ENCODE measurements around the gene FANCD2.

The FANCD2 gene

GRCh38 chr3:10041034-10041433 lies 14.8 kb downstream of the FANCD2 start:
- TF ChIP-seq GATA3 (IDR thresholded peaks at IDR 0.05; ENCODE audit: low read depth, low read length) (no peak), GATA2 (IDR thresholded peaks at IDR 0.05; ENCODE audit: low read depth, low read length) (no peak)

GRCh38 chr3:10047876-10048275 lies 21.6 kb downstream of the FANCD2 start:
- no peak for TF ChIP-seq GATA2 (IDR thresholded peaks at IDR 0.05; ENCODE audit: low read depth, low read length)

GRCh38 chr3:10055097-10055496 lies 28.9 kb downstream of the FANCD2 start:
- TF ChIP-seq GATA2 (IDR thresholded peaks at IDR 0.05; ENCODE audit: low read depth, low read length): no peak
- no peak for TF ChIP-seq GATA3 (IDR thresholded peaks at IDR 0.05; ENCODE audit: low read depth, low read length)

GRCh38 chr3:10074666-10075065 lies 48.4 kb downstream of the FANCD2 start:
- no peak for TF ChIP-seq GATA3 (IDR thresholded peaks at IDR 0.05; ENCODE audit: low read depth, low read length)
- TF ChIP-seq GATA2 (IDR thresholded peaks at IDR 0.05; ENCODE audit: low read depth, low read length): no peak

GRCh38 chr3:10081871-10082270 lies 55.6 kb downstream of the FANCD2 start:
- TF ChIP-seq GATA3 (IDR thresholded peaks at IDR 0.05; ENCODE audit: low read depth, low read length): no peak
- no peak for TF ChIP-seq GATA2 (IDR thresholded peaks at IDR 0.05; ENCODE audit: low read depth, low read length)

- TF ChIP-seq GATA3 (IDR thresholded peaks at IDR 0.05; ENCODE audit: low read depth, low read length) (no peak), GATA2 (IDR thresholded peaks at IDR 0.05; ENCODE audit: low read depth, low read length) (no peak)
These were observed 59.5 kb downstream of the FANCD2 start for GRCh38 chr3:10085738-10086137.

- no peak for TF ChIP-seq GATA3 (IDR thresholded peaks at IDR 0.05; ENCODE audit: low read depth, low read length)
- TF ChIP-seq GATA2 (IDR thresholded peaks at IDR 0.05; ENCODE audit: low read depth, low read length): no peak
These were observed 62.0 kb downstream of the FANCD2 start for GRCh38 chr3:10088256-10088655.

GRCh38 chr3:10090179-10090578 lies 63.9 kb downstream of the FANCD2 start:
- TF ChIP-seq GATA2 (IDR thresholded peaks at IDR 0.05; ENCODE audit: low read depth, low read length) (no peak), GATA3 (IDR thresholded peaks at IDR 0.05; ENCODE audit: low read depth, low read length) (no peak)

- TF ChIP-seq GATA3 (IDR thresholded peaks at IDR 0.05; ENCODE audit: low read depth, low read length) (no peak), GATA2 (IDR thresholded peaks at IDR 0.05; ENCODE audit: low read depth, low read length) (no peak)
These were observed 67.4 kb downstream of the FANCD2 start for GRCh38 chr3:10093678-10094077.

GRCh38 chr3:10099041-10099440 lies 72.8 kb downstream of the FANCD2 start:
- no peak for TF ChIP-seq GATA3 (IDR thresholded peaks at IDR 0.05; ENCODE audit: low read depth, low read length)
- no peak for TF ChIP-seq GATA2 (IDR thresholded peaks at IDR 0.05; ENCODE audit: low read depth, low read length)

GRCh38 chr3:10106919-10107318 lies 80.7 kb downstream of the FANCD2 start:
- TF ChIP-seq GATA3 (IDR thresholded peaks at IDR 0.05; ENCODE audit: low read depth, low read length) (no peak), GATA2 (IDR thresholded peaks at IDR 0.05; ENCODE audit: low read depth, low read length) (no peak)

- TF ChIP-seq GATA2 (IDR thresholded peaks at IDR 0.05; ENCODE audit: low read depth, low read length) (no peak), GATA3 (IDR thresholded peaks at IDR 0.05; ENCODE audit: low read depth, low read length) (no peak)
These were observed 81.9 kb downstream of the FANCD2 start, which contains the start of gene FANCD2OS for GRCh38 chr3:10108091-10108490. FANCD2OS (minus strand) TSS chr3:10108255; CDS start chr3:10104774, 3,481 bp downstream.

GRCh38 chr3:10115326-10116137 lies 89.3 kb downstream of the FANCD2 start, which contains the start of gene BRK1:
BRK1 (plus strand) TSS chr3:10115675; CDS start chr3:10115702, 27 bp downstream.
- TF ChIP-seq GATA3 (IDR thresholded peaks at IDR 0.05; ENCODE audit: low read depth, low read length) (no peak), GATA2 (IDR thresholded peaks at IDR 0.05; ENCODE audit: low read depth, low read length) (no peak)

GRCh38 chr3:10116138-10116460 lies 89.9 kb downstream of the FANCD2 start:
- TF ChIP-seq GATA3 (IDR thresholded peaks at IDR 0.05; ENCODE audit: low read depth, low read length) (no peak), GATA2 (IDR thresholded peaks at IDR 0.05; ENCODE audit: low read depth, low read length) (no peak)

- TF ChIP-seq GATA3 (IDR thresholded peaks at IDR 0.05; ENCODE audit: low read depth, low read length): no peak
- TF ChIP-seq GATA2 (IDR thresholded peaks at IDR 0.05; ENCODE audit: low read depth, low read length): no peak
These were observed 90.7 kb downstream of the FANCD2 start for GRCh38 chr3:10116928-10117327.

All from SH-SY5Y (cell line).